OCI-LY7 (cell line): ENCODE measurements around the gene PLA2G2F.

ENCODE experiments used
- CTCF ChIP-seq: fragments of 200-600 bp; sonication (generic); conservative IDR thresholded peaks from 2 replicates; pipeline ENCODE4 v1.5.1; 2014; ENCODE audit warnings: mild to moderate bottlenecking, antibody characterized with exemption, low read length, moderate library complexity, mixed read lengths
- EZH2phosphoT487 ChIP-seq: fragments of 200-600 bp; sonication (generic); IDR thresholded peaks from 2 replicates; pipeline ENCODE4 v1.6.1; 2018; ENCODE audit warnings: low read depth, borderline replicate concordance, mild to moderate bottlenecking, mixed run types, antibody characterized with exemption, low read length, moderate library complexity, mixed read lengths

- TF ChIP-seq CTCF (no peak), EZH2phosphoT487 (no peak)
Measured at GRCh38 chr1:20194224-20194623, 55.1 kb downstream of the PLA2G2F start.
